22Rv1 (cell line): ENCODE results near the gene TBC1D1.

ENCODE experiments used
- CTCF ChIP-seq: fragments of 450-650 bp; IDR thresholded peaks from 2 replicates; pipeline ENCODE4 v1.5.1; 2017; ENCODE audit warnings: mild to moderate bottlenecking
- ZFX ChIP-seq: fragments of 450-650 bp; IDR thresholded peaks from 2 replicates; pipeline ENCODE4 v1.6.1; 2017; ENCODE audit warnings: antibody characterized with exemption, borderline replicate concordance

- TF ChIP-seq CTCF: no peak
- no peak for TF ChIP-seq ZFX
Observed at GRCh38 chr4:38085751-38086150, 194.9 kb downstream of the TBC1D1 start.
